Mononuclear cell (primary cell): ENCODE data around the gene P2RX7. TPM values are rescaled to one million over a fixed set of nuclear protein-coding genes. Genes with fewer than 3 reads are reported as not detected.
"Not testable (repeated sequence)": the region's sequence is repeated elsewhere in the genome, so short reads cannot be mapped to it uniquely, and the experiment has no call there.

Experiments used
- H3K27me3 ChIP-seq: 2 replicates; pipeline ENCODE4 v1.6.0; 2011; ENCODE audit warnings: low read length, control low read depth; ENCODE audit not compliant: insufficient read depth
- H3K4me1 ChIP-seq: 2 replicates; pipeline ENCODE4 v1.5.1; 2011; ENCODE audit warnings: mild to moderate bottlenecking, low read length, control low read depth; ENCODE audit not compliant: insufficient read depth
- H3K4me3 ChIP-seq: 2 replicates; pipeline ENCODE4 v1.5.1; 2011; ENCODE audit warnings: mild to moderate bottlenecking, low read length, moderate library complexity
- H3K9me3 ChIP-seq: 2 replicates; pipeline ENCODE4 v1.5.1; 2011; ENCODE audit warnings: low read depth, mild to moderate bottlenecking, control low read depth, low read length
- total RNA-seq: library from RNA; depleted of rRNA; stranded (reverse); fragments of >200 nt; gene quantifications from one replicate; pipeline ENCODE4 v1.2.3, GENCODE V29; 2012

The P2RX7 gene
- total RNA-seq, 1 donor: 9.3 TPM

GRCh38 chr12:121214166-121214777 lies 81.6 kb downstream of the P2RX7 start:
- H3K4me3 ChIP-seq: no peak overlapping the region
- H3K27me3 ChIP-seq: no peaks in the 10 kb centered on the region

GRCh38 chr12:121214855-121215745 lies 82.4 kb downstream of the P2RX7 start:
- Histone ChIP-seq H3K27me3 (no peaks in the 10 kb centered on the region), H3K4me1 (peaks cover 53% of the 10 kb centered on the region), H3K9me3 (no peaks in the 10 kb centered on the region), H3K4me3 (no peak overlapping the region)

More at GRCh38 chr12:121214166-121214777, 81.6 kb downstream of the P2RX7 start:
- H3K4me1 ChIP-seq: peaks cover 57% of the 10 kb centered on the region
- no peaks in the 10 kb centered on the region for H3K9me3 ChIP-seq

- H3K4me3 ChIP-seq: no peak overlapping the region
- H3K27me3 ChIP-seq: no peaks in the 10 kb centered on the region
- no peaks in the 10 kb centered on the region for H3K9me3 ChIP-seq
- peaks cover 49% of the 10 kb centered on the region for H3K4me1 ChIP-seq
Measured at GRCh38 chr12:121216102-121216501, 83.4 kb downstream of the P2RX7 start.

- no peak overlapping the region for H3K4me3 ChIP-seq
- peaks cover 40% of the 10 kb centered on the region for H3K4me1 ChIP-seq
Measured at GRCh38 chr12:121217063-121217462, 84.4 kb downstream of the P2RX7 start.

GRCh38 chr12:121217761-121218160 lies 85.1 kb downstream of the P2RX7 start:
- no peaks in the 10 kb centered on the region for H3K27me3 ChIP-seq
- H3K4me1 ChIP-seq: peaks cover 38% of the 10 kb centered on the region
- no peaks in the 10 kb centered on the region for H3K9me3 ChIP-seq
- no peak overlapping the region for H3K4me3 ChIP-seq

More at GRCh38 chr12:121217063-121217462, 84.4 kb downstream of the P2RX7 start:
- no peaks in the 10 kb centered on the region for H3K27me3 ChIP-seq
- no peaks in the 10 kb centered on the region for H3K9me3 ChIP-seq

- peaks cover 38% of the 10 kb centered on the region for H3K4me1 ChIP-seq
- no peaks in the 10 kb centered on the region for H3K9me3 ChIP-seq
- H3K27me3 ChIP-seq: no peaks in the 10 kb centered on the region
- no peak overlapping the region for H3K4me3 ChIP-seq
Measured at GRCh38 chr12:121218588-121219352, 86.1 kb downstream of the P2RX7 start.

GRCh38 chr12:121219353-121219986 lies 86.8 kb downstream of the P2RX7 start:
- no peaks in the 10 kb centered on the region for H3K9me3 ChIP-seq
- peaks cover 38% of the 10 kb centered on the region for H3K4me1 ChIP-seq
- no peaks in the 10 kb centered on the region for H3K27me3 ChIP-seq
- H3K4me3 ChIP-seq: no peak overlapping the region

- Histone ChIP-seq H3K27me3 (no peaks in the 10 kb centered on the region), H3K9me3 (no peaks in the 10 kb centered on the region), H3K4me1 (peaks cover 30% of the 10 kb centered on the region), H3K4me3 (no peak overlapping the region)
Measured at GRCh38 chr12:121222847-121223246, 90.2 kb downstream of the P2RX7 start.

GRCh38 chr12:121223292-121224285 lies 90.9 kb downstream of the P2RX7 start:
- Histone ChIP-seq H3K4me1 (peaks cover 30% of the 10 kb centered on the region), H3K9me3 (no peaks in the 10 kb centered on the region), H3K27me3 (no peaks in the 10 kb centered on the region), H3K4me3 (no peak overlapping the region)

GRCh38 chr12:121224591-121224990 lies 91.9 kb downstream of the P2RX7 start:
- peaks cover 30% of the 10 kb centered on the region for H3K4me1 ChIP-seq
- H3K9me3 ChIP-seq: no peaks in the 10 kb centered on the region
- no peak overlapping the region for H3K4me3 ChIP-seq

GRCh38 chr12:121226399-121226798 lies 93.7 kb downstream of the P2RX7 start:
- Histone ChIP-seq H3K9me3 (no peaks in the 10 kb centered on the region), H3K4me3 (no peak overlapping the region), H3K4me1 (peaks cover 34% of the 10 kb centered on the region), H3K27me3 (no peaks in the 10 kb centered on the region)

More at GRCh38 chr12:121224591-121224990, 91.9 kb downstream of the P2RX7 start:
- H3K27me3 ChIP-seq: no peaks in the 10 kb centered on the region

GRCh38 chr12:121226871-121227270 lies 94.2 kb downstream of the P2RX7 start:
- peaks cover 34% of the 10 kb centered on the region for H3K4me1 ChIP-seq
- not testable (repeated sequence) for H3K9me3 ChIP-seq, H3K27me3 ChIP-seq, H3K4me3 ChIP-seq

GRCh38 chr12:121227294-121227693 lies 94.6 kb downstream of the P2RX7 start:
- Histone ChIP-seq H3K9me3 (no peaks in the 10 kb centered on the region), H3K27me3 (no peaks in the 10 kb centered on the region), H3K4me1 (peaks cover 34% of the 10 kb centered on the region), H3K4me3 (no peak overlapping the region)
